HepG2 (cell line): Measurements from ENCODE around the gene PFAS. TPM values are rescaled to one million over a fixed set of nuclear protein-coding genes. Genes with fewer than 3 reads are reported as not detected.

ENCODE experiments used
- AGO2 ChIP-seq: fragments of 200-400 bp; formaldehyde crosslinking; optimal IDR thresholded peaks from 2 replicates; pipeline ENCODE3; 2017; ENCODE audit warnings: mild to moderate bottlenecking, low read depth, low read length, moderate library complexity
- BORCS8-MEF2B ChIP-seq: sonication (generic); formaldehyde crosslinking; IDR thresholded peaks from 2 replicates; pipeline ENCODE4 v1.8.0; 2022; ENCODE audit warnings: mild to moderate bottlenecking, missing genetic modification reagents
- CREBL2 ChIP-seq: sonication (generic); formaldehyde crosslinking; IDR thresholded peaks from 2 replicates; pipeline ENCODE4 v1.8.1; 2023; ENCODE audit warnings: missing genetic modification reagents, mild to moderate bottlenecking, borderline replicate concordance
- CTCF ChIP-seq: sonication (generic); formaldehyde crosslinking; IDR thresholded peaks from 2 replicates; pipeline ENCODE4 v1.5.0; 2020; ENCODE audit warnings: mild to moderate bottlenecking, missing genetic modification reagents, moderate library complexity
- ELF3 ChIP-seq: IDR thresholded peaks from 2 replicates; pipeline ENCODE4 v1.6.1; 2016; ENCODE audit warnings: missing genetic modification reagents, missing compliant biosample characterization
- ETS1 ChIP-seq: sonication (generic); formaldehyde crosslinking; IDR thresholded peaks from 2 replicates; pipeline ENCODE4 v1.4.0; 2020; ENCODE audit warnings: missing genetic modification reagents
- FOXM1 ChIP-seq: sonication (generic); formaldehyde crosslinking; IDR thresholded peaks from 2 replicates; pipeline ENCODE4 v1.5.0; 2020; ENCODE audit warnings: missing genetic modification reagents
- KLF12 ChIP-seq: sonication (generic); formaldehyde crosslinking; IDR thresholded peaks from 2 replicates; pipeline ENCODE4 v1.4.0; 2020; ENCODE audit warnings: missing genetic modification reagents, borderline replicate concordance
- PAX8 ChIP-seq: sonication (generic); formaldehyde crosslinking; IDR thresholded peaks from 2 replicates; pipeline ENCODE4 v1.8.0; 2022; ENCODE audit warnings: mild to moderate bottlenecking, missing genetic modification reagents, borderline replicate concordance
- PLRG1 ChIP-seq: fragments of 450-650 bp; conservative IDR thresholded peaks from 2 replicates; pipeline ENCODE4 v1.6.1; 2016
- RBM22 ChIP-seq: fragments of 200-400 bp; formaldehyde crosslinking; optimal IDR thresholded peaks from 2 replicates; pipeline ENCODE3; 2017; ENCODE audit warnings: mild to moderate bottlenecking, low read length, moderate library complexity
- SKIL ChIP-seq: sonication (generic); formaldehyde crosslinking; IDR thresholded peaks from 2 replicates; pipeline ENCODE4 v1.8.0; 2022; ENCODE audit warnings: missing genetic modification reagents, mild to moderate bottlenecking, moderate library complexity, borderline replicate concordance
- SP140L ChIP-seq: sonication (generic); formaldehyde crosslinking; IDR thresholded peaks from 2 replicates; pipeline ENCODE4 v1.4.0; 2020; ENCODE audit warnings: missing genetic modification reagents, borderline replicate concordance
- ZBTB42 ChIP-seq: sonication (generic); formaldehyde crosslinking; IDR thresholded peaks from 2 replicates; pipeline ENCODE4 v1.5.0; 2020; ENCODE audit warnings: mild to moderate bottlenecking, missing genetic modification reagents
- ZNF558 ChIP-seq: sonication (generic); formaldehyde crosslinking; IDR thresholded peaks from 2 replicates; pipeline ENCODE4 v1.9.0; 2022; ENCODE audit warnings: mild to moderate bottlenecking, missing genetic modification reagents, borderline replicate concordance
- ZNF577 ChIP-seq: sonication (generic); formaldehyde crosslinking; IDR thresholded peaks from 2 replicates; pipeline ENCODE4 v1.4.0; 2020; ENCODE audit warnings: mild to moderate bottlenecking, low read depth, missing genetic modification reagents, borderline replicate concordance
- ZNF616 ChIP-seq: sonication (generic); formaldehyde crosslinking; IDR thresholded peaks from 2 replicates; pipeline ENCODE4 v1.5.0; 2020; ENCODE audit warnings: low read depth, mild to moderate bottlenecking, missing genetic modification reagents
- ZNF672 ChIP-seq: sonication (generic); formaldehyde crosslinking; IDR thresholded peaks from 2 replicates; pipeline ENCODE4 v1.8.1; 2022; ENCODE audit warnings: missing genetic modification reagents
- ZNF687 ChIP-seq: sonication (generic); formaldehyde crosslinking; IDR thresholded peaks from 2 replicates; pipeline ENCODE4 v1.5.1; 2020; ENCODE audit warnings: mild to moderate bottlenecking, missing genetic modification reagents, moderate library complexity
- ZNF780A ChIP-seq: sonication (generic); formaldehyde crosslinking; IDR thresholded peaks from 2 replicates; pipeline ENCODE4 v1.8.0; 2022; ENCODE audit warnings: mild to moderate bottlenecking, missing genetic modification reagents, moderate library complexity
- polyA plus RNA-seq, 8 experiments: library from polyadenylated mRNA; depleted of rRNA in 3 of 8; stranded (reverse) in 7 of 8; unstranded in 1 of 8; fragments of >200 nt; fragmentation: Illumina TruSeq in 4 of 8; extraction: Trizol in 4 of 8; gene quantifications; 2 replicates each; pipeline versions ENCODE4 v1.2.1 to v1.2.3, GENCODE V29; 2011 to 2016; ENCODE audit warnings: low read depth in 4 of 8, missing spikeins in 1 of 8, mixed read lengths in 1 of 8; ENCODE audit not compliant: insufficient read depth in 1 of 8
- total RNA-seq, 5 experiments: library from RNA; depleted of rRNA; stranded (reverse); fragments of >200 nt; fragmentation: Illumina TruSeq; extraction: Trizol; gene quantifications; 2 replicates each; pipeline ENCODE4 v1.2.3, GENCODE V29; 2016; ENCODE audit warnings: low read depth in 1 of 5

PFAS gene
- total and polyA plus RNA-seq, 2 of the 13 experiments (the other 11 are each of a cell fraction or from before 2014, with no cell fraction given): 49.4 to 58.2 TPM

- TF ChIP-seq ZNF616 (CRISPR knock-in tag): no peak
- TF ChIP-seq KLF12 (CRISPR knock-in tag): no peak
- no peak for TF ChIP-seq ZNF687 (CRISPR knock-in tag)
- TF ChIP-seq ZNF780A (CRISPR knock-in tag): peak; percentile 32; the same call in 1 of the 2 replicates
- TF ChIP-seq PAX8 (CRISPR knock-in tag): 0 out of 2 replicates have a peak, but pooled peaks have one; percentile 14
- TF ChIP-seq ELF3: peak; percentile 62; the same call in 1 of the 2 replicates
- no peak; the same call in 1 of the 2 replicates for TF ChIP-seq ZNF558 (CRISPR knock-in tag)
- no peak for TF ChIP-seq AGO2
- TF ChIP-seq ETS1 (CRISPR knock-in tag): no peak
- no peak for TF ChIP-seq PLRG1
- TF ChIP-seq SKIL (CRISPR knock-in tag): 0 out of 2 replicates have a peak, but pooled peaks have one; percentile 24
- TF ChIP-seq CTCF (CRISPR knock-in tag): no peak
- no peak for TF ChIP-seq ZNF672
- TF ChIP-seq RBM22: peak; percentile 91
- 0 out of 2 replicates have a peak, but pooled peaks have one; percentile 33 for TF ChIP-seq ZNF577 (CRISPR knock-in tag)
- TF ChIP-seq BORCS8-MEF2B (CRISPR knock-in tag): peak; percentile 18
- no peak for TF ChIP-seq ZBTB42 (CRISPR knock-in tag)
- no peak for TF ChIP-seq CREBL2
- TF ChIP-seq FOXM1: no peak
- no peak for TF ChIP-seq SP140L (CRISPR knock-in tag)
Measured at GRCh38 chr17:8222630-8223355, 26.3 kb upstream of the PFAS start (continued).
